WTC11 (cell line): ENCODE data around the gene PLEKHA1. TPM values are rescaled to one million over a fixed set of nuclear protein-coding genes. Genes with fewer than 3 reads are reported as not detected.

Source experiments
- ATAC-seq: fragments of 200-7000 bp; cut with Tn5 transposase; 2 replicates; pipeline ENCODE4 v1.10.0; 2021; ENCODE audit warnings: mild to moderate bottlenecking, moderate library complexity
- CTCF ChIA-PET: fragments of 300-600 bp; sonication (Branson Sonifier 250); formaldehyde crosslinking; loops from one replicate; lab custom pipeline; 2021; ENCODE audit warnings: antibody characterized with exemption; lab: Charles Lee
- POLR2A ChIA-PET: fragments of 350-600 bp; sonication (Branson Sonifier 250); formaldehyde crosslinking; loops from one replicate; lab custom pipeline; 2021; ENCODE audit warnings: antibody characterized with exemption; lab: Charles Lee
- DNase-seq: peaks from one replicate; pipeline ENCODE4 v3.0.0; 2021; ENCODE audit warnings: low spot score
- H3K27ac Mint-ChIP-seq: 2 replicates; pipeline ENCODE4 v1.8.0; 2021; ENCODE audit warnings: mixed read lengths
- H3K27me3 Mint-ChIP-seq: 2 replicates; pipeline ENCODE4 v1.8.0; 2021; ENCODE audit warnings: low read depth, mild to moderate bottlenecking, moderate library complexity, mixed read lengths
- H3K36me3 Mint-ChIP-seq: 2 replicates; pipeline ENCODE4 v1.8.0; 2021; ENCODE audit warnings: mixed read lengths
- H3K4me1 Mint-ChIP-seq: 2 replicates; pipeline ENCODE4 v1.8.0; 2022; ENCODE audit warnings: mixed read lengths
- H3K4me3 Mint-ChIP-seq: 2 replicates; pipeline ENCODE4 v1.8.0; 2021; ENCODE audit warnings: mild to moderate bottlenecking, moderate library complexity, mixed read lengths
- H3K9me3 Mint-ChIP-seq: 2 replicates; pipeline ENCODE4 v1.8.0; 2021; ENCODE audit warnings: mixed read lengths
- AFF4 ChIP-seq: sonication (generic); formaldehyde crosslinking; IDR thresholded peaks from 2 replicates; pipeline ENCODE4 v1.8.1; 2023; ENCODE audit warnings: mild to moderate bottlenecking, missing genetic modification reagents, borderline replicate concordance
- AR ChIP-seq: fragments of 250-450 bp; sonication (Bioruptor Pico); IDR thresholded peaks from 2 replicates; pipeline ENCODE4 v1.9.0; 2021; ENCODE audit warnings: mild to moderate bottlenecking
- ATF3 ChIP-seq: sonication (generic); formaldehyde crosslinking; conservative IDR thresholded peaks from 2 replicates; pipeline ENCODE4 v1.8.1; 2022; ENCODE audit warnings: mild to moderate bottlenecking, missing genetic modification reagents
- CBFB ChIP-seq: sonication (generic); formaldehyde crosslinking; IDR thresholded peaks from 2 replicates; pipeline ENCODE4 v1.8.1; 2022; ENCODE audit warnings: mild to moderate bottlenecking, low read depth, missing genetic modification reagents
- FOXJ3 ChIP-seq: sonication (generic); formaldehyde crosslinking; IDR thresholded peaks from 2 replicates; pipeline ENCODE4 v1.9.0; 2021; ENCODE audit warnings: missing genetic modification reagents, mild to moderate bottlenecking, borderline replicate concordance
- FOXP1 ChIP-seq: sonication (generic); formaldehyde crosslinking; IDR thresholded peaks from 2 replicates; pipeline ENCODE4 v1.8.0; 2022; ENCODE audit warnings: missing genetic modification reagents, mild to moderate bottlenecking, moderate library complexity, borderline replicate concordance
- NR3C1 ChIP-seq: sonication (generic); formaldehyde crosslinking; conservative IDR thresholded peaks from 2 replicates; pipeline ENCODE4 v1.8.1; 2023; ENCODE audit warnings: low read depth, mild to moderate bottlenecking, missing genetic modification reagents
- PRRX2 ChIP-seq: fragments of 250-450 bp; sonication (Bioruptor Pico); IDR thresholded peaks from 2 replicates; pipeline ENCODE4 v1.8.0; 2021; ENCODE audit warnings: mild to moderate bottlenecking
- SMAD3 ChIP-seq: sonication (generic); formaldehyde crosslinking; IDR thresholded peaks from 2 replicates; pipeline ENCODE4 v1.8.0; 2022; ENCODE audit warnings: missing genetic modification reagents, mild to moderate bottlenecking, borderline replicate concordance
- SOX15 ChIP-seq: fragments of 250-450 bp; sonication (Bioruptor Pico); IDR thresholded peaks from 2 replicates; pipeline ENCODE4 v1.9.0; 2021; ENCODE audit warnings: mild to moderate bottlenecking
- TP53 ChIP-seq: sonication (generic); formaldehyde crosslinking; IDR thresholded peaks from 2 replicates; pipeline ENCODE4 v1.8.1; 2023; ENCODE audit warnings: mild to moderate bottlenecking, missing genetic modification reagents
- total RNA-seq: library from RNA; stranded (reverse); gene quantifications from 3 replicates; pipeline ENCODE4 v1.2.3, GENCODE V29; 2021
- TF ChIP-seq, protein P1 (sequence below): sonication (generic); formaldehyde crosslinking; IDR thresholded peaks from 2 replicates; pipeline ENCODE4 v1.8.0; 2022; ENCODE audit warnings: mild to moderate bottlenecking, missing genetic modification reagents
- TF ChIP-seq, protein P2 (sequence below): sonication (generic); formaldehyde crosslinking; IDR thresholded peaks from 2 replicates; pipeline ENCODE4 v1.8.0; 2023; ENCODE audit warnings: missing genetic modification reagents, mild to moderate bottlenecking, borderline replicate concordance

PLEKHA1 gene
- total RNA-seq, 1 experiment from 2014 or later, result 34.6 TPM

DNA sequence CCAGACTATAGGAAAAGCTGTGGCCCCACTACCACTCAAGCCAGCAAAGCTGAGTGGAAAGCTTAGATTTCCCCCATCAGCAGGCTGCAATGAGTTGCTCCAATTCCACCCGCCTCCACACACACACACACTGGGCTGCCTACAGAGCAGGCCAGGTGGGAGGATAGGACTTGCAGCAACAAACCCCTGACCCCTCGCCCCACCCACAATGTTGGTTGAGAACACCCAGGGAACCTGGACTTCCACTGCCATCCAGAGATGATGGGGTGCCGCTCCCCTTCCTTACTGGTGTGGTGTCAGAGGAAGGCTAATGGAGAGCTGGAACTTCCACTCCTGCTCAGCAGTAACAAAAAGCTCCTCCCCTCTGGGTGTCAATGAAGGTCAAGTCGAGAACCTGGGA, 16.8 kb upstream of the PLEKHA1 start:
- H3K27me3 Mint-ChIP-seq, result no peaks in the 10 kb centered on the region
- peaks cover 8% of the 10 kb centered on the region for H3K4me1 Mint-ChIP-seq
- no peak for ATAC-seq
- ChIA-PET CTCF (no interaction called here), POLR2A (no interaction called here)
- no peak for DNase-seq
- H3K9me3 Mint-ChIP-seq, result peaks cover 11% of the 10 kb centered on the region
- TF ChIP-seq, protein P1, sequence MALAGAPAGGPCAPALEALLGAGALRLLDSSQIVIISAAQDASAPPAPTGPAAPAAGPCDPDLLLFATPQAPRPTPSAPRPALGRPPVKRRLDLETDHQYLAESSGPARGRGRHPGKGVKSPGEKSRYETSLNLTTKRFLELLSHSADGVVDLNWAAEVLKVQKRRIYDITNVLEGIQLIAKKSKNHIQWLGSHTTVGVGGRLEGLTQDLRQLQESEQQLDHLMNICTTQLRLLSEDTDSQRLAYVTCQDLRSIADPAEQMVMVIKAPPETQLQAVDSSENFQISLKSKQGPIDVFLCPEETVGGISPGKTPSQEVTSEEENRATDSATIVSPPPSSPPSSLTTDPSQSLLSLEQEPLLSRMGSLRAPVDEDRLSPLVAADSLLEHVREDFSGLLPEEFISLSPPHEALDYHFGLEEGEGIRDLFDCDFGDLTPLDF (CRISPR knock-in tag), result no peak
- TF ChIP-seq SOX15 (no peak), AFF4 (CRISPR knock-in tag) (no peak)
- TF ChIP-seq, all 79 proteins: peak for 0
- Mint-ChIP-seq H3K36me3 (peaks cover 7% of the 10 kb centered on the region), H3K4me3 (no peak overlapping the region), H3K27ac (no peak overlapping the region)

DNA sequence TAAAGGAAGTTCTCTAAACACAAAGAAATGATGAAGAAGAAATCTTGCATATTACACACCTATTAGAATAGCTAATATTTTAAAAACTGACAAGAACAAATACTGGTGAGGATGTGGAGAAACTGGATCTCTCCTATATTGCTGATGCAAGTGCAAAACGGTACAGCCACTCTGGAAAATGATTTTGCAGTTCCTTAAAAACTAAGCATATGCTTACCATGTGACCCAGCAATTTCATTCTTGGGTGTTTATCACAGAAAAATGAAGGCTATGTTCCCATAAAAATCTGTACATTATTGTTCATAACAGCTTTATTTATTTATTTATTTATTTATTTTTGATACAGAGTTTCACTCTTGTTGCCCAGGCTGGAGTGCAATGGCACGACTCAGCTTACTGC, 14.9 kb upstream of the PLEKHA1 start:
- Mint-ChIP-seq H3K27me3 (no peaks in the 10 kb centered on the region), H3K9me3 (peaks cover 11% of the 10 kb centered on the region), H3K36me3 (peaks cover 7% of the 10 kb centered on the region), H3K4me3 (no peak overlapping the region), H3K27ac (no peak overlapping the region), H3K4me1 (no peaks in the 10 kb centered on the region)
- ATAC-seq, result no peak
- no peak for DNase-seq
- CTCF ChIA-PET, result no interaction called here
- POLR2A ChIA-PET, result no interaction called here
- TF ChIP-seq, protein P2, sequence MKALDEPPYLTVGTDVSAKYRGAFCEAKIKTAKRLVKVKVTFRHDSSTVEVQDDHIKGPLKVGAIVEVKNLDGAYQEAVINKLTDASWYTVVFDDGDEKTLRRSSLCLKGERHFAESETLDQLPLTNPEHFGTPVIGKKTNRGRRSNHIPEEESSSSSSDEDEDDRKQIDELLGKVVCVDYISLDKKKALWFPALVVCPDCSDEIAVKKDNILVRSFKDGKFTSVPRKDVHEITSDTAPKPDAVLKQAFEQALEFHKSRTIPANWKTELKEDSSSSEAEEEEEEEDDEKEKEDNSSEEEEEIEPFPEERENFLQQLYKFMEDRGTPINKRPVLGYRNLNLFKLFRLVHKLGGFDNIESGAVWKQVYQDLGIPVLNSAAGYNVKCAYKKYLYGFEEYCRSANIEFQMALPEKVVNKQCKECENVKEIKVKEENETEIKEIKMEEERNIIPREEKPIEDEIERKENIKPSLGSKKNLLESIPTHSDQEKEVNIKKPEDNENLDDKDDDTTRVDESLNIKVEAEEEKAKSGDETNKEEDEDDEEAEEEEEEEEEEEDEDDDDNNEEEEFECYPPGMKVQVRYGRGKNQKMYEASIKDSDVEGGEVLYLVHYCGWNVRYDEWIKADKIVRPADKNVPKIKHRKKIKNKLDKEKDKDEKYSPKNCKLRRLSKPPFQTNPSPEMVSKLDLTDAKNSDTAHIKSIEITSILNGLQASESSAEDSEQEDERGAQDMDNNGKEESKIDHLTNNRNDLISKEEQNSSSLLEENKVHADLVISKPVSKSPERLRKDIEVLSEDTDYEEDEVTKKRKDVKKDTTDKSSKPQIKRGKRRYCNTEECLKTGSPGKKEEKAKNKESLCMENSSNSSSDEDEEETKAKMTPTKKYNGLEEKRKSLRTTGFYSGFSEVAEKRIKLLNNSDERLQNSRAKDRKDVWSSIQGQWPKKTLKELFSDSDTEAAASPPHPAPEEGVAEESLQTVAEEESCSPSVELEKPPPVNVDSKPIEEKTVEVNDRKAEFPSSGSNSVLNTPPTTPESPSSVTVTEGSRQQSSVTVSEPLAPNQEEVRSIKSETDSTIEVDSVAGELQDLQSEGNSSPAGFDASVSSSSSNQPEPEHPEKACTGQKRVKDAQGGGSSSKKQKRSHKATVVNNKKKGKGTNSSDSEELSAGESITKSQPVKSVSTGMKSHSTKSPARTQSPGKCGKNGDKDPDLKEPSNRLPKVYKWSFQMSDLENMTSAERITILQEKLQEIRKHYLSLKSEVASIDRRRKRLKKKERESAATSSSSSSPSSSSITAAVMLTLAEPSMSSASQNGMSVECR (CRISPR knock-in tag), result no peak

DNA sequence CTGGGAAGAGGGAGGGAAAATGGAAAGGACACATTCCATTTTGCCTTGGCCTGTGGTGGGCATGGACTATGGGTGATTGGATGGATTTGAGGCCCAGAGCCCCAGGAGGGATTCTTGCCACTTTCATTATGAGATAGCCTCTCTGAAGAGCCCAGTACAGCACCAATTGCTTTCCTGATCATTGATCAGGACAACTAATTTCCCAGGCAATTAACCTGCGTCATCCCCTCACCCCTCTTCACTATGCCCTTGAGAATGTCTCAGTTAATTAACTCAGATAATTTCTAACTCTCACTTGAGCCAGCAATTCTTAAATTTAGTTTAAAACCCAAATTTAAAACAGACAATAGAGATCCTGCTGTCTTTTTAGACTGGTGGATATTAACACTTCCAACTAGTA, 13.5 kb upstream of the PLEKHA1 start:
- ChIA-PET CTCF (no interaction called here), POLR2A (no interaction called here)
- Mint-ChIP-seq H3K27ac (no peak overlapping the region), H3K4me3 (no peak overlapping the region), H3K4me1 (no peaks in the 10 kb centered on the region), H3K36me3 (peaks cover 7% of the 10 kb centered on the region), H3K9me3 (peaks cover 11% of the 10 kb centered on the region), H3K27me3 (no peaks in the 10 kb centered on the region)
- no peak for TF ChIP-seq CBFB (CRISPR knock-in tag)
- TF ChIP-seq TP53 (CRISPR knock-in tag), result no peak
- TF ChIP-seq SMAD3 (CRISPR knock-in tag), result no peak
- TF ChIP-seq FOXJ3 (CRISPR knock-in tag), result no peak
- TF ChIP-seq PRRX2 (CRISPR knock-in tag), result no peak
- TF ChIP-seq NR3C1 (CRISPR knock-in tag), result no peak
- TF ChIP-seq ATF3 (CRISPR knock-in tag), result no peak
- no peak for TF ChIP-seq AR (CRISPR knock-in tag)
- no peak for TF ChIP-seq FOXP1 (CRISPR knock-in tag)
- ATAC-seq (no peak), DNase-seq (no peak)
